Stomach (tissue), 19 donors: ENCODE results near the gene TXNDC15. TPM values are rescaled to one million over a fixed set of nuclear protein-coding genes. Genes with fewer than 3 reads are reported as not detected.
A peak's percentile ranks its signal among the peaks of the same experiment; 100 is the strongest.

Source experiments
- DNase-seq, 2 donors: peaks; one replicate each; pipeline versions ENCODE4 v3.0.0 to v3.0.0-alpha.2; 2013 to 2019
- H3K27ac ChIP-seq, 5 donors: fragments of 200-600 bp in 4 of 5; sonication (generic) in 4 of 5; one replicate each; pipeline ENCODE4 v1.5.1; 2013 to 2019; ENCODE audit warnings: mild to moderate bottlenecking in 1 of 5, moderate library complexity in 1 of 5
- H3K27me3 ChIP-seq, 3 donors: fragments of 200-600 bp; sonication (generic); one replicate each; pipeline ENCODE4 v1.5.1; 2017 to 2019; ENCODE audit warnings: mixed run types in 1 of 3
- H3K36me3 ChIP-seq, 4 donors: fragments of 200-600 bp; sonication (generic); 1 replicate in 3 of 4; 2 replicates in 1 of 4; pipeline ENCODE4 v1.5.1; 2016 to 2019
- H3K4me1 ChIP-seq, 4 donors: fragments of 200-600 bp; sonication (generic); one replicate each; pipeline ENCODE4 v1.5.1; 2016 to 2019
- H3K4me3 ChIP-seq, 4 donors: fragments of 200-600 bp; sonication (generic) in 3 of 4; one replicate each; pipeline ENCODE4 v1.5.1; 2016 to 2019; ENCODE audit warnings: mild to moderate bottlenecking in 1 of 4
- H3K9me3 ChIP-seq, 4 donors: fragments of 200-600 bp; sonication (generic); one replicate each; pipeline ENCODE4 v1.5.1; 2016 to 2019
- CTCF ChIP-seq, 7 experiments: fragments of 450-650 bp in 4 of 7; fragments of 200-600 bp in 3 of 7; sonication (generic) in 3 of 7; IDR thresholded peaks; one replicate each; pipeline ENCODE4 v1.5.1; 2016 to 2019; ENCODE audit warnings: antibody characterized with exemption in 7 of 7, control low read depth in 2 of 7, mild to moderate bottlenecking in 1 of 7
- EP300 ChIP-seq: sonication (generic); formaldehyde crosslinking; IDR thresholded peaks from one replicate; pipeline ENCODE4 v1.6.1; 2017; ENCODE audit warnings: antibody characterized with exemption
- POLR2A ChIP-seq, 4 donors: fragments of 450-650 bp; IDR thresholded peaks; one replicate each; pipeline ENCODE4 v1.6.1; 2016; ENCODE audit warnings: antibody characterized with exemption in 4 of 4, control low read depth in 2 of 4, mild to moderate bottlenecking in 1 of 4, moderate library complexity in 1 of 4
- POLR2AphosphoS5 ChIP-seq, 3 donors: sonication (generic); formaldehyde crosslinking; IDR thresholded peaks; one replicate each; pipeline ENCODE4 v1.6.1; 2016; ENCODE audit warnings: antibody characterized with exemption in 3 of 3
- WGBS, 5 donors: extraction: QIAGEN DNeasy Blood & Tissue Kit in 3 of 5; methylation state at CpG; one replicate each; pipeline versions ENCODE4 v1.1.5 to v1.1.7; 2013 to 2018; 5-methylcytosine and 5-hydroxymethylcytosine counted together
- intact Hi-C: fragments of 100-400 bp; cut with DNase I; formaldehyde crosslinking; loops from one replicate; pipeline ENCODE4 v1.15.1; 2023; ENCODE audit warnings: low total_unique reads
- long read RNA-seq, 10 donors: transcript quantifications; one replicate each; lab custom pipeline, GENCODE V29; 2026
- polyA plus RNA-seq, 3 donors: library from polyadenylated mRNA; stranded (reverse); fragments of 200-250 nt; gene quantifications; one replicate each; pipeline ENCODE4 v1.2.3, GENCODE V29; 2013
- total RNA-seq, 5 donors: library from RNA; depleted of rRNA; stranded (reverse); fragments of >200 nt; gene quantifications; one replicate each; pipeline versions ENCODE4 v1.1.0 to v1.2.3, GENCODE V29; 2014 to 2016
- donor health status: healthy with polysubstance abuse.
- donor health status: Bipolar disorder and iron deficiency.
- donor health status: healthy.

TXNDC15 gene
- total RNA-seq (100 to 1,000 TPM in 1 of 5 donors, 10 to 100 TPM in 4; 15.9 to 221 (median 47.8) TPM), polyA plus RNA-seq (10 to 100 TPM; 28.4 to 53.0 (median 29.6) TPM)
- long read RNA-seq, donor 1, transcript TXNDC15-201 (5 exons, 3,548 nt) = major isoform, 8 of 8 reads
- long read RNA-seq, donor 1, partial matches to known transcripts = 0 of 8 reads
- long read RNA-seq, donor 1, other reads (novel, unspliced or antisense) = 0 of 8 reads
- long read RNA-seq, donor 2, transcript TXNDC15-201 (5 exons, 3,548 nt) = major isoform, 21 of 33 reads
- long read RNA-seq, donor 2, partial matches to known transcripts = 8 of 33 reads
- long read RNA-seq, donor 2, other reads (novel, unspliced or antisense) = 0 of 33 reads
- long read RNA-seq, donor 3, transcript TXNDC15-201 (5 exons, 3,548 nt) = major isoform, 5 of 7 reads
- long read RNA-seq, donor 3, partial matches to known transcripts = 0 of 7 reads
- long read RNA-seq, donor 3, other reads (novel, unspliced or antisense) = 0 of 7 reads
- long read RNA-seq, donor 4, partial matches to known transcripts = 0 of 1 reads
- long read RNA-seq, donor 4, other reads (novel, unspliced or antisense) = 0 of 1 reads
- long read RNA-seq, donor 5, transcript TXNDC15-201 (5 exons, 3,548 nt) = major isoform, 15 of 25 reads
- long read RNA-seq, donor 5, partial matches to known transcripts = 9 of 25 reads
- long read RNA-seq, donor 5, other reads (novel, unspliced or antisense) = 0 of 25 reads
- long read RNA-seq, donor 6, transcript TXNDC15-201 (5 exons, 3,548 nt) = major isoform, 32 of 46 reads
- long read RNA-seq, donor 6, partial matches to known transcripts = 11 of 46 reads
- long read RNA-seq, donor 6, other reads (novel, unspliced or antisense) = 0 of 46 reads
- long read RNA-seq, donor 7, transcript TXNDC15-201 (5 exons, 3,548 nt) = major isoform, 19 of 20 reads
- long read RNA-seq, donor 7, partial matches to known transcripts = 0 of 20 reads
- long read RNA-seq, donor 7, other reads (novel, unspliced or antisense) = 0 of 20 reads
- long read RNA-seq, donor 8, transcript TXNDC15-201 (5 exons, 3,548 nt) = major isoform, 12 of 33 reads
- long read RNA-seq, donor 8, partial matches to known transcripts = 20 of 33 reads
- long read RNA-seq, donor 8, other reads (novel, unspliced or antisense) = 0 of 33 reads
- long read RNA-seq, donor 9, transcript TXNDC15-201 (5 exons, 3,548 nt) = major isoform, 9 of 12 reads
- long read RNA-seq, donor 9, partial matches to known transcripts = 0 of 12 reads
- long read RNA-seq, donor 9, other reads (novel, unspliced or antisense) = 0 of 12 reads
- long read RNA-seq, donor 10, partial matches to known transcripts = 0 of 4 reads
- long read RNA-seq, donor 10, other reads (novel, unspliced or antisense) = 0 of 4 reads

- Histone ChIP-seq H3K27me3 (no peaks in the 10 kb centered on the region), H3K4me1 (peaks cover 30 to 46% (median 39%) of the 10 kb centered on the region in 4 donors), H3K4me3 (peak within 1 kb of the TSS; percentile 76 to 81 (median 78)), H3K36me3 (peaks cover 0 to under 1% (median 0%) of the 10 kb centered on the region in 4 donors), H3K9me3 (no peaks in the 10 kb centered on the region), H3K27ac (peak within 1 kb of the TSS; percentile 92 to 96 (median 94))
- peak; percentile 90 to 96 for DNase-seq
- WGBS, 5 donors = 3 to 5% (median 4%) methylated on average over 25 to 79 of the region's 79 CpGs
- intact Hi-C loops = no loop called here
- TF ChIP-seq POLR2AphosphoS5 (IDR thresholded peaks at IDR 0.05) (peak; percentile 13 to 89 (median 76)), CTCF (IDR thresholded peaks at IDR 0.05) (no peak)
Observed at GRCh38 chr5:134873987-134874830, at the start of gene TXNDC15. TSS of gene TXNDC15 (plus strand) at chr5:134874371. CDS start at chr5:134874428, 57 bp downstream.

DNA sequence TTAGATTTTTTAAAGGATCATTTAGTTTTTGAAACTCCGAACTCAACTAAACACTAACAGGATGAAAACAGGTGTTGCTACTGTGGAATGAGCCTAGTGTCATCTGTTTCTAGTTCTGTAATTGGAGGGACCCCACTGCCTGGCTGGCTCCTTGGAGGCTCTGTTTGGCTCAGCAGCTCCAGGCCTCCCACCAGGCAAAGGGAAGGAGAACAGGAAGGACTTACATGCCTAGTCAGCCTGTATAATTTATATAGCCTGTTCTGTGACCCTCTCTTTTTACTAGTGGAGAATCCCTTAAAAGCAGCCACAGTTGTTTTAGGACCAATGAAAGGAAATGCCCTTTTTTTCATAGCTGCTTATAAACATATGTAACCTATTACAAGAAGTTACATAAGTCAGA lies 49.5 kb upstream of the TXNDC15 start:
- DNase-seq = no peak
- Histone ChIP-seq H3K4me1 (no peaks in the 10 kb centered on the region), H3K27ac (no peak overlapping the region), H3K36me3 (peaks cover 35 to 99% (median 93%) of the 10 kb centered on the region in 4 donors), H3K9me3 (no peaks in the 10 kb centered on the region), H3K27me3 (no peaks in the 10 kb centered on the region), H3K4me3 (no peak overlapping the region)
- intact Hi-C loops = no loop called here
- WGBS, 5 donors = 94 to 98% (median 97%) methylated on average over 1 of the region's 1 CpG
- TF ChIP-seq POLR2A (IDR thresholded peaks at IDR 0.05) (no peak), POLR2AphosphoS5 (IDR thresholded peaks at IDR 0.05) (no peak), CTCF (IDR thresholded peaks at IDR 0.05) (no peak), EP300 (no peak)

DNA sequence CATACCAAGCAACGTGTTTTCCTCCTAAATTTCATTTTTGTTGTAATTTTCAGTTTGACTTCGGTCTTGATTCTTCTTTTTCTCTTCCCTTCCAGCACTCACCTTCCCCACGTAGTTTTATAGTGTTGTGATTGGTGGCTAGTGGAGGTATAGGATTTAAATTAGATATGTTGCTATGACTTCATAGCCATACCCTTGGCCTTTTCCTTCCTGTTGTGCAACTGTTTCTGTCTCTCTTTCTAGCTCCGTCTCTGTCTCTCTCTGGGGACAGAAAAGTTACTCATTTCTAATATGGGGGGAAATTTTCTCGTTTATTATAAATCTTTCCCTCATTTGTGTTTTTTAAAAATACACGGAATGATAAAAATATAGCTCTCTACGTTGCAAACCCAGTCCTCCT lies 49.0 kb upstream of the TXNDC15 start:
- Histone ChIP-seq H3K4me3 (no peak overlapping the region), H3K27me3 (no peaks in the 10 kb centered on the region), H3K9me3 (no peaks in the 10 kb centered on the region), H3K4me1 (no peaks in the 10 kb centered on the region), H3K36me3 (peaks cover 29 to 95% (median 91%) of the 10 kb centered on the region in 4 donors), H3K27ac (no peak overlapping the region)
- intact Hi-C loops = no loop called here
- TF ChIP-seq POLR2A (IDR thresholded peaks at IDR 0.05) (no peak), EP300 (no peak), CTCF (IDR thresholded peaks at IDR 0.05) (no peak), POLR2AphosphoS5 (IDR thresholded peaks at IDR 0.05) (no peak)
- whole genome bisulfite sequencing, 5 donors = 86 to 94% (median 89%) methylated on average over 7 of the region's 7 CpGs
- no peak for DNase-seq
